ENCODE results near the gene AREG.

AREG gene

GRCh38 chr4:74415602-74416300 lies 29.2 kb upstream of the AREG start:
- no peak overlapping the region for H3K4me3 ChIP-seq (replicated peaks; ENCODE audit: low read depth, low read length)
- TF ChIP-seq CTCF (IDR thresholded peaks at IDR 0.05; ENCODE audit: low read depth, low read length, missing control alignments), result no peak
- DNase-seq (ENCODE audit: extremely low read depth, low read depth), result no peak

GRCh38 chr4:74418063-74418670 lies 26.8 kb upstream of the AREG start:
- peak; percentile 78 for DNase-seq (ENCODE audit: extremely low read depth, low read depth)
- no peak overlapping the region for H3K4me3 ChIP-seq (replicated peaks; ENCODE audit: low read depth, low read length)
- no peak for TF ChIP-seq CTCF (IDR thresholded peaks at IDR 0.05; ENCODE audit: low read depth, low read length, missing control alignments)

- no peak for DNase-seq (ENCODE audit: extremely low read depth, low read depth)
- TF ChIP-seq CTCF (IDR thresholded peaks at IDR 0.05; ENCODE audit: low read depth, low read length, missing control alignments), result no peak
- no peak overlapping the region for H3K4me3 ChIP-seq (replicated peaks; ENCODE audit: low read depth, low read length)
Measured at GRCh38 chr4:74420863-74421262, 24.1 kb upstream of the AREG start.

GRCh38 chr4:74423104-74423503 lies 21.8 kb upstream of the AREG start:
- no peak for TF ChIP-seq CTCF (IDR thresholded peaks at IDR 0.05; ENCODE audit: low read depth, low read length, missing control alignments)
- DNase-seq (ENCODE audit: extremely low read depth, low read depth), result peak; percentile 48
- no peak overlapping the region for H3K4me3 ChIP-seq (replicated peaks; ENCODE audit: low read depth, low read length)

GRCh38 chr4:74424111-74424510 lies 20.8 kb upstream of the AREG start:
- DNase-seq (ENCODE audit: extremely low read depth, low read depth), result no peak
- H3K4me3 ChIP-seq (replicated peaks; ENCODE audit: low read depth, low read length), result no peak overlapping the region
- no peak for TF ChIP-seq CTCF (IDR thresholded peaks at IDR 0.05; ENCODE audit: low read depth, low read length, missing control alignments)

- no peak for DNase-seq (ENCODE audit: extremely low read depth, low read depth)
- no peak for TF ChIP-seq CTCF (IDR thresholded peaks at IDR 0.05; ENCODE audit: low read depth, low read length, missing control alignments)
- no peak overlapping the region for H3K4me3 ChIP-seq (replicated peaks; ENCODE audit: low read depth, low read length)
Measured at GRCh38 chr4:74426101-74426500, 18.8 kb upstream of the AREG start.

All from HFF-Myc (cell line).